IMR-90 (cell line): ENCODE results near the gene CASZ1. TPM values are rescaled to one million over a fixed set of nuclear protein-coding genes. Genes with fewer than 3 reads are reported as not detected.

Experiments
- BHLHE40 ChIP-seq: fragments of 150-350 bp; IDR thresholded peaks from 2 replicates; pipeline ENCODE4 v1.6.1; 2016; ENCODE audit warnings: mild to moderate bottlenecking, low read depth, low read length
- CHD1 ChIP-seq: IDR thresholded peaks from 2 replicates; pipeline ENCODE4 v1.6.1; 2012; ENCODE audit warnings: low read depth, low read length, improper control_type of control experiment
- MAZ ChIP-seq: IDR thresholded peaks from 2 replicates; pipeline ENCODE4 v1.6.1; 2012; ENCODE audit warnings: low read depth, mild to moderate bottlenecking, low read length, improper control_type of control experiment, moderate library complexity, borderline replicate concordance
- RAD21 ChIP-seq: IDR thresholded peaks from 2 replicates; pipeline ENCODE4 v1.6.1; 2012; ENCODE audit warnings: low read length, improper control_type of control experiment
- USF2 ChIP-seq: fragments of 150-350 bp; IDR thresholded peaks from 2 replicates; pipeline ENCODE4 v1.6.1; 2017; ENCODE audit warnings: mild to moderate bottlenecking, antibody characterized with exemption, low read length, low read depth
- polyA plus RNA-seq, 3 experiments: library from polyadenylated mRNA; depleted of rRNA; stranded (reverse); fragments of >200 nt; gene quantifications; 2 replicates each; pipeline ENCODE4 v1.2.3, GENCODE V29; 2012; ENCODE audit warnings: low replicate concordance in 1 of 3
- total RNA-seq: library from RNA; depleted of rRNA; stranded (reverse); fragments of >200 nt; gene quantifications from 2 replicates; pipeline ENCODE4 v1.2.3, GENCODE V29; 2012

The CASZ1 gene
- total and polyA plus RNA-seq, 2 of the 4 experiments (the other 2 are of a cell fraction) = 0.18 to 0.24 TPM

DNA sequence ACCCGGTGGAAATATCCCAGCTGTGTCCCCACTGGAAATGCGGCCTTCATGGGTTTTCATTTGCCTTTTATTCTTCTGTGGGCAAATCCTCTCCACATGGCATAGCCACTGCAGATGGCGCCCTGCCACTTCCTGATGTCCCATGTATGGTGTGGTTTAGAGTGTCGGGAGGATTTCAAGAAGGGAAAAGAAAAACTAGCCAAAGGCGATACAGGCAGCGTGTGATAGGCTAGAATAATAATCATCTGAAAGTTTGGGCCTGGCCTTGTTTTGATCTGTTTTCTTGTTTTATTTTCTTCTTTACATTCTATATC is 198.1 kb downstream of the CASZ1 start (continued):
- no peak for TF ChIP-seq USF2
- TF ChIP-seq MAZ = no peak
- no peak for TF ChIP-seq CHD1
- no peak for TF ChIP-seq BHLHE40
- TF ChIP-seq RAD21 = no peak
